Measurements from ENCODE around the gene FOXC1. TPM values are rescaled to one million over a fixed set of nuclear protein-coding genes. Genes with fewer than 3 reads are reported as not detected.

FOXC1 gene
- total and polyA plus RNA-seq, 4 donors: 0.08 to 0.33 (median 0.14) TPM

DNA sequence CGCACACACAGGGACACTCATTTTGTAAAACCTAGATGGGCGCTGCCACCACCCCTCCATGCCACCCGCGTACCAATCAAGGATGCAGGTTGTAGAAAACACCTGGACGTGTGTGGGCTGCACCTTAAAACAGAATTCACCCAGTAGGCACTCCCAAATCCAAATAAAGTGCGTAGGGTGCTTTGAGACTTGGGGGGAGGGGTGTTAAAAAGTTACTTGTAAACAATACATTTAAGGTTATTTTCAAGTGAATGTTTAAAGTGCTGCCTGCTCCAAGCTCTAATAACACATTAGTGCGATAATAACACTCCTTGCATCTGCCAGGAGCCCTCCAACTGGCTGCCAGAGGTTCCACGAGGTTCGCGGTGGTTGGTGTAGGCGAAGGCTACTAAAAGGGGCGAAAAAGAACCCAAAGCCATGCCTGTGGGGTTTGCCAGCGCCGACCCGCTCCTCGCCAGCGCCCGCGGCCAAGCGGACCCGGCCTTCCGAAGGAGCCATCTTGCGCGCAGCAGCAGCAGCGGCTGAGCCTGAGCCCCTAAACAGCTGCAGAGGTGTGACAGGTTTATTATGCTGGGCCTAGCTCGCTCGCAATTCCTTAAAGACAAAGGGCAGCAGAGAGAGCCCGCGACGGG lies 11.5 kb downstream of the FOXC1 start:
- H3K4me1 ChIP-seq (ENCODE audit: control insufficient read depth in 4 of 4, insufficient read depth in 4 of 4, low read length in 3 of 4): peaks cover 5 to 28% (median 12%) of the 10 kb centered on the region in 4 donors
- H3K9ac ChIP-seq (ENCODE audit: low read depth in 1 of 2, low read length in 2 of 2): no peak overlapping the region
- peaks cover 0 to 23% (median 9%) of the 10 kb centered on the region in 4 donors for H3K27me3 ChIP-seq (ENCODE audit: control insufficient read depth in 4 of 4, insufficient read depth in 4 of 4, low read length in 3 of 4)
- TF ChIP-seq, protein P1, sequence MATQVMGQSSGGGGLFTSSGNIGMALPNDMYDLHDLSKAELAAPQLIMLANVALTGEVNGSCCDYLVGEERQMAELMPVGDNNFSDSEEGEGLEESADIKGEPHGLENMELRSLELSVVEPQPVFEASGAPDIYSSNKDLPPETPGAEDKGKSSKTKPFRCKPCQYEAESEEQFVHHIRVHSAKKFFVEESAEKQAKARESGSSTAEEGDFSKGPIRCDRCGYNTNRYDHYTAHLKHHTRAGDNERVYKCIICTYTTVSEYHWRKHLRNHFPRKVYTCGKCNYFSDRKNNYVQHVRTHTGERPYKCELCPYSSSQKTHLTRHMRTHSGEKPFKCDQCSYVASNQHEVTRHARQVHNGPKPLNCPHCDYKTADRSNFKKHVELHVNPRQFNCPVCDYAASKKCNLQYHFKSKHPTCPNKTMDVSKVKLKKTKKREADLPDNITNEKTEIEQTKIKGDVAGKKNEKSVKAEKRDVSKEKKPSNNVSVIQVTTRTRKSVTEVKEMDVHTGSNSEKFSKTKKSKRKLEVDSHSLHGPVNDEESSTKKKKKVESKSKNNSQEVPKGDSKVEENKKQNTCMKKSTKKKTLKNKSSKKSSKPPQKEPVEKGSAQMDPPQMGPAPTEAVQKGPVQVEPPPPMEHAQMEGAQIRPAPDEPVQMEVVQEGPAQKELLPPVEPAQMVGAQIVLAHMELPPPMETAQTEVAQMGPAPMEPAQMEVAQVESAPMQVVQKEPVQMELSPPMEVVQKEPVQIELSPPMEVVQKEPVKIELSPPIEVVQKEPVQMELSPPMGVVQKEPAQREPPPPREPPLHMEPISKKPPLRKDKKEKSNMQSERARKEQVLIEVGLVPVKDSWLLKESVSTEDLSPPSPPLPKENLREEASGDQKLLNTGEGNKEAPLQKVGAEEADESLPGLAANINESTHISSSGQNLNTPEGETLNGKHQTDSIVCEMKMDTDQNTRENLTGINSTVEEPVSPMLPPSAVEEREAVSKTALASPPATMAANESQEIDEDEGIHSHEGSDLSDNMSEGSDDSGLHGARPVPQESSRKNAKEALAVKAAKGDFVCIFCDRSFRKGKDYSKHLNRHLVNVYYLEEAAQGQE (IDR thresholded peaks at IDR 0.05): no peak
- TF ChIP-seq RAD21 (IDR thresholded peaks at IDR 0.05): no peak
- TF ChIP-seq JUND (IDR thresholded peaks at IDR 0.05): no peak
- TF ChIP-seq EGR1 (IDR thresholded peaks at IDR 0.05; ENCODE audit: low read depth in 2 of 2): no peak
- no peak for TF ChIP-seq NR2F2 (IDR thresholded peaks at IDR 0.05)
- no peak for TF ChIP-seq GABPA (IDR thresholded peaks at IDR 0.05 in 1 of 2, conservative IDR thresholded peaks at IDR 0.05 in 1 of 2)
- TF ChIP-seq FOXA1 (IDR thresholded peaks at IDR 0.05): no peak
- no peak for TF ChIP-seq HNF4A (conservative IDR thresholded peaks at IDR 0.05)
- no peak for TF ChIP-seq RXRA (IDR thresholded peaks at IDR 0.05)
- TF ChIP-seq, protein P2, sequence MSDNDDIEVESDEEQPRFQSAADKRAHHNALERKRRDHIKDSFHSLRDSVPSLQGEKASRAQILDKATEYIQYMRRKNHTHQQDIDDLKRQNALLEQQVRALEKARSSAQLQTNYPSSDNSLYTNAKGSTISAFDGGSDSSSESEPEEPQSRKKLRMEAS (IDR thresholded peaks at IDR 0.05): no peak
- TF ChIP-seq, protein P3, sequence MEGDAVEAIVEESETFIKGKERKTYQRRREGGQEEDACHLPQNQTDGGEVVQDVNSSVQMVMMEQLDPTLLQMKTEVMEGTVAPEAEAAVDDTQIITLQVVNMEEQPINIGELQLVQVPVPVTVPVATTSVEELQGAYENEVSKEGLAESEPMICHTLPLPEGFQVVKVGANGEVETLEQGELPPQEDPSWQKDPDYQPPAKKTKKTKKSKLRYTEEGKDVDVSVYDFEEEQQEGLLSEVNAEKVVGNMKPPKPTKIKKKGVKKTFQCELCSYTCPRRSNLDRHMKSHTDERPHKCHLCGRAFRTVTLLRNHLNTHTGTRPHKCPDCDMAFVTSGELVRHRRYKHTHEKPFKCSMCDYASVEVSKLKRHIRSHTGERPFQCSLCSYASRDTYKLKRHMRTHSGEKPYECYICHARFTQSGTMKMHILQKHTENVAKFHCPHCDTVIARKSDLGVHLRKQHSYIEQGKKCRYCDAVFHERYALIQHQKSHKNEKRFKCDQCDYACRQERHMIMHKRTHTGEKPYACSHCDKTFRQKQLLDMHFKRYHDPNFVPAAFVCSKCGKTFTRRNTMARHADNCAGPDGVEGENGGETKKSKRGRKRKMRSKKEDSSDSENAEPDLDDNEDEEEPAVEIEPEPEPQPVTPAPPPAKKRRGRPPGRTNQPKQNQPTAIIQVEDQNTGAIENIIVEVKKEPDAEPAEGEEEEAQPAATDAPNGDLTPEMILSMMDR (IDR thresholded peaks at IDR 0.05; ENCODE audit: low read depth, low read length, missing input control): no peak
- TF ChIP-seq, protein P4, sequence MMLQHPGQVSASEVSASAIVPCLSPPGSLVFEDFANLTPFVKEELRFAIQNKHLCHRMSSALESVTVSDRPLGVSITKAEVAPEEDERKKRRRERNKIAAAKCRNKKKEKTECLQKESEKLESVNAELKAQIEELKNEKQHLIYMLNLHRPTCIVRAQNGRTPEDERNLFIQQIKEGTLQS (IDR thresholded peaks at IDR 0.05): no peak
- TF ChIP-seq, protein P5, sequence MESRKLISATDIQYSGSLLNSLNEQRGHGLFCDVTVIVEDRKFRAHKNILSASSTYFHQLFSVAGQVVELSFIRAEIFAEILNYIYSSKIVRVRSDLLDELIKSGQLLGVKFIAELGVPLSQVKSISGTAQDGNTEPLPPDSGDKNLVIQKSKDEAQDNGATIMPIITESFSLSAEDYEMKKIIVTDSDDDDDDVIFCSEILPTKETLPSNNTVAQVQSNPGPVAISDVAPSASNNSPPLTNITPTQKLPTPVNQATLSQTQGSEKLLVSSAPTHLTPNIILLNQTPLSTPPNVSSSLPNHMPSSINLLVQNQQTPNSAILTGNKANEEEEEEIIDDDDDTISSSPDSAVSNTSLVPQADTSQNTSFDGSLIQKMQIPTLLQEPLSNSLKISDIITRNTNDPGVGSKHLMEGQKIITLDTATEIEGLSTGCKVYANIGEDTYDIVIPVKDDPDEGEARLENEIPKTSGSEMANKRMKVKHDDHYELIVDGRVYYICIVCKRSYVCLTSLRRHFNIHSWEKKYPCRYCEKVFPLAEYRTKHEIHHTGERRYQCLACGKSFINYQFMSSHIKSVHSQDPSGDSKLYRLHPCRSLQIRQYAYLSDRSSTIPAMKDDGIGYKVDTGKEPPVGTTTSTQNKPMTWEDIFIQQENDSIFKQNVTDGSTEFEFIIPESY (IDR thresholded peaks at IDR 0.05): no peak
- no peak for TF ChIP-seq HNF4G (IDR thresholded peaks at IDR 0.05)
- no peak for TF ChIP-seq FOXA2 (IDR thresholded peaks at IDR 0.05)
- TF ChIP-seq YY1 (IDR thresholded peaks at IDR 0.05): no peak
- H3K27ac ChIP-seq (ENCODE audit: low read depth in 1 of 2, low read length in 2 of 2): no peak overlapping the region
- WGBS: 81% methylated on average over 30 of the region's 30 CpGs
- no peak overlapping the region for H3K4me3 ChIP-seq (ENCODE audit: low read depth in 1 of 3, low read length in 3 of 3)
- DNase-seq (ENCODE audit: low spot score): no peak
- H3K9me3 ChIP-seq (ENCODE audit: control insufficient read depth in 4 of 4, low read length in 3 of 4): no peaks in the 10 kb centered on the region
- H3K36me3 ChIP-seq (ENCODE audit: control insufficient read depth in 4 of 4, insufficient read depth in 3 of 4, low read depth in 1 of 4, low read length in 3 of 4): peaks cover 0 to 2% (median 0%) of the 10 kb centered on the region in 4 donors
